ENCODE results near the gene ADAT1.

Gene ADAT1

GRCh38 chr16:75622761-75623605 lies at the start of gene ADAT1:
Gene ADAT1, minus strand, starts transcription at chr16:75623281. Its CDS starts 2,482 bp downstream, at chr16:75620799.
- DNase-seq, result peak; percentile 99

DNA sequence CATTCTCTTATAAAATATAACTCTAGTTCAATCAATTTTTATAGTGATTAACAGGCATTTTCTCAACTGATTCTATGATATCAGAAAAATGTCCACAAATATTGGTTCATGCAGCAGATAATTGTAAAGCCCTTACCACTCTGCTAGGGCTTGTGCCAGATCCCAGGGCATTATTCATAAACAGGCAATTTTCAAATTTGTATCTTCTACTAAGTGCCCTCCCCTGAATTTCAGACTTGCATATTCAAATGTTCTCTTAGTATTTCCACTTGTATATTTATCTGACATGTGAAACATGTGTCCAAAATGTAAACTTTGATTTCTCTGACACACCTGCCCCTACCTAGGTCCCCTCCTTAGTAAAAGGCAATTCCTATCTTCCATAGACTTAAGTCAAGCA lies 44.4 kb upstream of the ADAT1 start:
- DNase-seq, result no peak

DNA sequence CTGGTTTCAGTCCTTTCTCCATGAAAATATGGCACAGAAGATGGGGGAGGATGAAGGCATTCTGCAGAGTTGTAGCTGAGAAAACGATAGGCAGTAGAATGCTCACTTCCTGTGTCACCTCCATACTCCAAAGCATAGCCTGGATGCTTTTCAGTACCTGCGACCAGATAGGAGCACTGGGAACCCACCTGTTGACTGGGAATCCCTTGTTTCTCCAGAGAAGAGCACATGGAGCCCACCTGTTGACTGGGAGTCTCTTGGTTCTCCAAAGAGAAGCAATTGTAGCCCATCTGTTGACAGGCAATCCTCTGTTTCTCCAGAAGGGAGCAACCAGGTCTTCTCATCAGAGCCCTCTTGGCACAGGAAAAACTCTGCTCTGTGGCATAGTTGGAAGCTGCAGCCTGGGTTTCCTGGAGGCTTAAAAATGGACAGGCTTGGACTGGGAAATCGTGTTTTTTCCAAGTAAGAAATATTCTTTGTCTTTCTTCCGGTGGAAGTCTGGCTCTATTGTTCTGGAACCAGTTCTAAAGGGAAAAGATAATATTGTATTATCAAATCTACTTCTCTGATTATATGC lies 37.7 kb upstream of the ADAT1 start:
- DNase-seq, result no peak

GRCh38 chr16:75660321-75660720 lies 37.2 kb upstream of the ADAT1 start:
- DNase-seq, result no peak

DNA sequence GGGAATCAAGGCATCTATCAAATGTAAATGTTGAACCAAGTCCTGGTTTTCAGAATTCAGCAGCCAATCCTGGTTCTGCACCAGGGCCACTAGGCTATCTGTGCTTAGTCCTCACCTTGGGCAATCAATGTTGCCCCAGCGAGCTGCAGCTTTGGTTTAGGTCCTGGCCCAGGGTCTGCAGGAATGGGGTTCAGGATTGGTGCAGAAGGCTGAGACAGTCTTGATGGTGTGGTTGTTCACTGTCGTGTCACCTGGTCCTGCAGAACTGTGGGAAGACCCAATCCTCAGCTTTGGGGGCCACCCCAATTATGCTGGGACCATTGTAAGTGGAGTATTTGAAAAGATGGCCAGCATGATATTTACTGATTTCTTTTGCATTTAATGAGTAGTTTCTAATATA lies 35.1 kb upstream of the ADAT1 start:
- no peak for DNase-seq

- no peak for DNase-seq
Measured at GRCh38 chr16:75653922-75654321, 30.8 kb upstream of the ADAT1 start.

DNA sequence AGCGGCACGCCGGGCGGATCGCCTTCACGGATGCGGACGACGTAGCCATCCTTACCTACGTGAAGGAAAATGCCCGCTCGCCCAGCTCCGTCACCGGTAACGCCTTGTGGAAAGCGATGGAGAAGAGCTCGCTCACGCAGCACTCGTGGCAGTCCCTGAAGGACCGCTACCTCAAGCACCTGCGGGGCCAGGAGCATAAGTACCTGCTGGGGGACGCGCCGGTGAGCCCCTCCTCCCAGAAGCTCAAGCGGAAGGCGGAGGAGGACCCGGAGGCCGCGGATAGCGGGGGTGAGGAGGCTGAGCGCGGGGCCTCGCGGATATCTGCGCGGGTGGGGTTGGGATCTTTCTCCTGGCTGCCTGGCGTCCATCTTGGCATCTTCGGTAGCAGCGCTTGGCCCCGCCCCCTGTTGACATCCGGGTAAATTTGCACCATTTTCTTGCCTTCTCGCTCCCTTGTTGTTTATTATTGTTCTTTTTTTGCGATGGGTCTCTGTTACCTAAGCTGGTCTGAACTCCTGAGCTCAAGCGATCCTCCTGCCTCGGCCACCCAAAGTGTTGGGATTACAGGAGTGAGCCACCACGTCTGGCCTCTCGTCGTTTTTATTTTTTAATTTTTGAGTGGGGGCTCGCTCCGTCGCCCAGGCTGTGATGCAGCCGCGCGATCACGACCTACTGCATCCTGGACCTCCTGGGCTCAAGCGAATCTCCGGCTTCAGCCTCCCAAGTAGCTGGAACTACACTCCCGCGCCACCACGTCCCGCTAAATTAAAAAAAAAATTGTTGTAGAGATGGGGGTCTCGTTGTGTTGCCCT lies 25.4 kb upstream of the ADAT1 start:
- DNase-seq, result peak; percentile 89

GRCh38 chr16:75647492-75648264 lies 24.6 kb upstream of the ADAT1 start, which contains the start of the genes KARS1 and TERF2IP:
Gene KARS1, minus strand, starts transcription at chr16:75647665. Its CDS starts 26 bp downstream, at chr16:75647639.
Gene TERF2IP, plus strand, starts transcription at chr16:75647773. Its CDS starts 110 bp downstream, at chr16:75647883.
- DNase-seq, result peak; percentile 97

DNA sequence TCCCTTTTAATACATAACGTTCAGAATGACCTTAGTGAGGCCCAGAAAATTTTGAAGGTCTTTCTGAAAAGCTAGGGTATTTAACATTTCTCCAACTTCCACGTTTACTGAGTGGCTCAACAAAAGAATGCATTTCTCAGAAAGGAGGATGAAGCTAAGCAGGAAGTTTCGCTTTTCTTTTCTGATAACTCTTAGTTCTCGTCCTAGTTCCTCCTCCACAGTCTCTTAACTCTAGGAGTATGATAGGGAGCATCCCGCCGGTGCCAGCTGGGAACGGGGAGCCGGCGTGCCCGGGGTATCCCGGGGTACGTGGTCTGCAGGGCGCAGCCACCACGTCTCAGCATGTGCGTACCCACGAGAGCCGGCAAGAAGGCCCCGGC lies 24.0 kb upstream of the ADAT1 start:
- DNase-seq, result no peak

DNA sequence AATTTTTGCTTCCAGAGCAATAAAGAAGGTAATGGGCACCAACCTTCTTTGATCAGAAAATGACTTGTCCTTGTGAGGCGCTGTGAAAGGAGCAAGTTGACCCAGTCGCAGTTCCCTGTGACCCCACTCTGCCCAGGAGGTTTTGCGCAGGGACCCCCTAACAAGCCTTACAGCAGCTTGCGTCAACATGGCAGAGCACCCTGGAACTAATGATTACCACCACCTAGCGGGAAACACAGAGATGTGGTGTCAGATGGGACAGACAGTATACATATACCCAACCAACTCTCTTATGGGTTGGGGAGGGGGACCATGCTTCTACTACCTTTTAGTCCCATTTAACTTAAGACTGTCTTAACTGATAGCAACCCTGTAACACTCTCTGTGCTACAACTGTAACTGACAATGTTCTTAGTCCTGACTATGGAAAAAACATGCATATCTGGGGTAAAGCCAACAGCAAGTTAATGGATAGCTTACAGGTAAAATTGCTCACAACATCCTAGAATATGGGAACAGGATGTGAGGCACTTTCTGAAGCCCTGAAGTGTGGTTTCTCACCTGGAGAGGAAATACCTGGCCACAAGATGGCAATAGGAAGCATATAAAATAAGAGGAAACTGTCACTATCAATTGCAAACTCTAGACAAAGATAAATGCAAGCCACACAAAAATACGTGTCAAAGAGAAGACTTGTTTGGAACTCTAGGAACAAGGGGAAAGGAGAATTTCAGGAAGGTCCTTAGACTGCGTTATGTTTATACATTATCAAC lies 21.3 kb upstream of the ADAT1 start:
- no peak for DNase-seq

GRCh38 chr16:75640598-75640997 lies 17.5 kb upstream of the ADAT1 start:
- no peak for DNase-seq

DNA sequence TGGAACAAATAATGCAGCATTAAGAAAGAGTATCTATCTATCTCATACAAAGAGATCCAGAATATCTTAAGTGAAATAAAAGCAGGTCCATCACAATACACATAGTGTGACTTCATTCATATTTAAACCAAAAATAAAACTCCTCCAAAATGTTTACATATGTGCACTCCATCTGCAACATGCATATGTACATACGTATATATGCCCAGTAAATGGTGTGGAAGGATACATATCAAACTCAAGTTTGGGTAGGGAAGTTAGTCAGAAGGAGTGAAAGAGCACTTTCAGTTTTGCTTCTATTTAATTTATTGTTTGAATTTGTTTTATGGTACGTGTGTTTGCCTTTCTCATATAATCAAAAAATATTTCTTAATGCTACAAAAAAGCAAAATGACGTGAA lies 12.0 kb upstream of the ADAT1 start:
- no peak for DNase-seq

DNA sequence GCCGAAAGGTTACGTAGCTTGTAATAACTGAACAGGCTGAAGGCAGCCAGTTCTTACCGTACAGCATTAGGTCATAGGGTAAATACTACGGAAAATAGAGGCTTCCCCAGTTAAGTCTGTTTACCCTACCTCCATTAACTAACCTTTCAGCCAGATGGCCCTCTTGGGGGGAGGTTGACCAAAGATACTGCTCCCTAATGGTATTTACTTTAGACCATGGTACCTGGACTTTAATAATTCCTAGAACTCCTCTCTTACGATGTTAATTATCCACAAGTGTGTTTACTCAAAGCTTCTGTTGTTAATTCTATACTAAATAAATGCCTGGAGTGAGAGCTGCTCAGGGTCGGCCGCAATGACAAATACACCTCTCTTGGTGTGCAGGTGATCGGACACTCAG lies 9.8 kb upstream of the ADAT1 start:
- no peak for DNase-seq

DNA sequence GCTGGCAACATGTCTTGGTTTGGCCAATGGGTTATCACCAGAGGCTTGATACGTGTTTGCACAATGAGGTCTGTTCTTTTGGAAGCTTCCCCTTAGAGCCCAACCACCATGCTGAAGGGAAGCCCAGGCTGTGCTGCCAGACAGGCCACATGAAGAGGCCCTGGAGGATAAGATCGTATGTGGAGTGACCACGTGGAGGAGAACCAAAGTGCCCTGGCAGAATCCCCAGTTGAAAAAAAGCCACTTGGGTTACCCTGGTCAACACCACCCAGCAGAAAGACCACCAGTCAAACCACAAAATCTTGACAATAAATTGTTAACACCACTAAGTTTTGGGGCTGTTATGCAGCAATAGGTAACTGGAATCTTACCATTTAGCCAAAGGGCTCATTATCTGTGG lies 7.0 kb upstream of the ADAT1 start:
- no peak for DNase-seq

- no peak for DNase-seq
Measured at GRCh38 chr16:75629132-75629531, 6.1 kb upstream of the ADAT1 start.

GRCh38 chr16:75628351-75628750 lies 5.3 kb upstream of the ADAT1 start:
- DNase-seq, result no peak

GRCh38 chr16:75627851-75628250 lies 4.8 kb upstream of the ADAT1 start:
- DNase-seq, result no peak

DNA sequence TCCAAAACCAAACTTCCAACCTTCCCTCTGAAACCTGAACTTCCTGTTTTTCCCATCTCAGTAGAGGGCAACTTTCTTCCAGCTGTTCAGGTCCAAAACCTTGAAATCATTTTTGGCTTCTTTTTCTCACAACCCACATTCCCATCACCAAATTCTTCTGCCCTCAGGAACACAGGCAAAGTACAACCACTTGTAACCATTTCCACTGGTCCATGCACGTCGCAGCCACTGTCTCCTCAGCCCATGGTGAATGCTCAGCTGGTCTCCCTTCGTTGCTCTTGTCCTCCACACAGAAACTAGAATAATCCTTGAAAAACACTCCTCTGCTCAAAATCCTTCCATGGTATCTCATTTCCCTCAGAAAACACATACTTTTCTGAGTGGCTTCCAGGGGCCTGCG lies 3.7 kb upstream of the ADAT1 start:
- DNase-seq, result no peak

- DNase-seq, result no peak
Measured at GRCh38 chr16:75624921-75625334, 1.8 kb upstream of the ADAT1 start.

GRCh38 chr16:75621170-75621477 lies 2.0 kb downstream of the ADAT1 start:
- no peak for DNase-seq

DNA sequence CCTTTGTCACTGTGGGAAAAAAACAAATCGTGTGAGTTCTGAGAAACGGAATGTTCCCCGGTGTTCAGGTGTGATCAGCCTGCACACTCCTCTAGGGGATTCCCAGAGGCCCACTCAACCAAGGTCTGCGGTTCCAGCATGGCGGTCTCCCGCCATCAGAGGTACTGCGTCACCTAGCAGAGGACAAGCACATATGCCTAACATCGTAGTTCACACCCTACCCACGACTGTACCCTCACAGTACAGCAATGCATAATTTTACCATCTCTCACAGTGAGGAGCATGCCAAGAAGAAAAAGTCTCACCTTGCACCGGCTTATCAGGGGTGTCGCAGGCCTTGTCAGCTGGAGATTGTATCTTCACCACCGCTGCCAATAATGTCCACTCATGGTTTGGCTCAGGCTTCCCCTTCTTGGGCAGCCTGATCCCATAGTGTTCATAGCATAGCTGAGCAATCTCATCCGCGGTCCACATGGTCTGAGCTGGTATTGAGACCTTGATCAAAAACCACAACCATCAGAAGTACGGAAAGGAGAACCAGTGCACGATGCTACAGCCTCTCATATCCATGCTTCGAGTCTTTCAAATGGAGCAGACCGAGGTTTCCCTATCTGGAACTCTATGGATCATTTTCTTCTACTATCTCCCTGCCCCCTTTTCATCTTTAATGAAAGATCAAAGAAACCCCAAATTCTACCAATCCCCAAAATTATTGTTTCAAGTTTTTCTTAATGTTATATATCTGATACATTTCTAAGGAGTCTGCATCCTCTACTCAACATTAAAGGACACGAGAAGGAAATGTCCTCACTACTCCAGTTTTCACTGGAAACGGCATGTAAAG lies 2.5 kb downstream of the ADAT1 start:
- DNase-seq, result no peak

Measured in right hindlimb (tissue), 1 donor.